Uterus (tissue), 2 donors: ENCODE measurements around the gene EAF1.

ENCODE experiments used
- POLR2A ChIP-seq, 2 donors: fragments of 450-650 bp; IDR thresholded peaks; one replicate each; pipeline ENCODE4 v1.6.1; 2016; ENCODE audit warnings: antibody characterized with exemption in 2 of 2, mild to moderate bottlenecking in 1 of 2, moderate library complexity in 1 of 2
- TF ChIP-seq, protein P1 (sequence below), 4 experiments: fragments of 200-600 bp in 2 of 4; fragments of 450-650 bp in 2 of 4; sonication (generic) in 2 of 4; IDR thresholded peaks; one replicate each; pipeline ENCODE4 v1.5.1; 2016 to 2019; ENCODE audit warnings: antibody characterized with exemption in 4 of 4, mild to moderate bottlenecking in 2 of 4, moderate library complexity in 1 of 4

GRCh38 chr3:15377961-15378791 is 49.2 kb upstream of the EAF1 start:
- no peak for TF ChIP-seq POLR2A (IDR thresholded peaks at IDR 0.05)
- TF ChIP-seq, protein P1, sequence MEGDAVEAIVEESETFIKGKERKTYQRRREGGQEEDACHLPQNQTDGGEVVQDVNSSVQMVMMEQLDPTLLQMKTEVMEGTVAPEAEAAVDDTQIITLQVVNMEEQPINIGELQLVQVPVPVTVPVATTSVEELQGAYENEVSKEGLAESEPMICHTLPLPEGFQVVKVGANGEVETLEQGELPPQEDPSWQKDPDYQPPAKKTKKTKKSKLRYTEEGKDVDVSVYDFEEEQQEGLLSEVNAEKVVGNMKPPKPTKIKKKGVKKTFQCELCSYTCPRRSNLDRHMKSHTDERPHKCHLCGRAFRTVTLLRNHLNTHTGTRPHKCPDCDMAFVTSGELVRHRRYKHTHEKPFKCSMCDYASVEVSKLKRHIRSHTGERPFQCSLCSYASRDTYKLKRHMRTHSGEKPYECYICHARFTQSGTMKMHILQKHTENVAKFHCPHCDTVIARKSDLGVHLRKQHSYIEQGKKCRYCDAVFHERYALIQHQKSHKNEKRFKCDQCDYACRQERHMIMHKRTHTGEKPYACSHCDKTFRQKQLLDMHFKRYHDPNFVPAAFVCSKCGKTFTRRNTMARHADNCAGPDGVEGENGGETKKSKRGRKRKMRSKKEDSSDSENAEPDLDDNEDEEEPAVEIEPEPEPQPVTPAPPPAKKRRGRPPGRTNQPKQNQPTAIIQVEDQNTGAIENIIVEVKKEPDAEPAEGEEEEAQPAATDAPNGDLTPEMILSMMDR (IDR thresholded peaks at IDR 0.05) = peak; percentile 85 to 97 (median 93)
